Heart right ventricle (tissue), 16 donors: ENCODE measurements around the gene GIPC2. TPM values are rescaled to one million over a fixed set of nuclear protein-coding genes. Genes with fewer than 3 reads are reported as not detected.

Source experiments
- ATAC-seq, 8 donors: fragments of 200-7000 bp; cut with Tn5 transposase; one replicate each; pipeline ENCODE4 v1.9.1; 2020; ENCODE audit warnings: mild to moderate bottlenecking in 8 of 8, moderate library complexity in 8 of 8, moderate number of reproducible peaks in 1 of 8
- DNase-seq, 2 donors: peaks; one replicate each; pipeline ENCODE4 v3.0.0-alpha.2; 2020
- H3K27ac ChIP-seq, 10 donors: fragments of 200-600 bp; sonication (generic) in 2 of 10; one replicate each; pipeline versions ENCODE4 v1.5.0 to v1.8.0; 2020 to 2022; ENCODE audit warnings: mild to moderate bottlenecking in 3 of 10
- H3K27me3 ChIP-seq, 7 donors: fragments of 200-600 bp; one replicate each; pipeline ENCODE4 v1.8.0; 2021 to 2022; ENCODE audit warnings: mild to moderate bottlenecking in 2 of 7
- H3K36me3 ChIP-seq, 9 donors: fragments of 200-600 bp; sonication (generic) in 1 of 9; one replicate each; pipeline versions ENCODE4 v1.5.0 to v1.8.0; 2020 to 2022; ENCODE audit warnings: mild to moderate bottlenecking in 2 of 9
- H3K4me1 ChIP-seq, 9 donors: fragments of 200-600 bp; sonication (generic) in 1 of 9; one replicate each; pipeline versions ENCODE4 v1.5.0 to v1.8.0; 2020 to 2022; ENCODE audit warnings: mild to moderate bottlenecking in 4 of 9
- H3K4me3 ChIP-seq, 10 donors: fragments of 200-600 bp; sonication (generic) in 2 of 10; one replicate each; pipeline versions ENCODE4 v1.5.0 to v1.8.0; 2020 to 2022; ENCODE audit warnings: mild to moderate bottlenecking in 7 of 10, moderate library complexity in 2 of 10
- H3K9me3 ChIP-seq, 11 donors: fragments of 200-600 bp in 10 of 11; sonication (generic) in 2 of 11; one replicate each; pipeline versions ENCODE4 v1.5.0 to v1.8.0; 2013 to 2022; ENCODE audit warnings: mild to moderate bottlenecking in 2 of 11, control low read depth in 1 of 11, moderate library complexity in 1 of 11
- CTCF ChIP-seq, 9 donors: fragments of 200-600 bp; sonication (generic) in 2 of 9; IDR thresholded peaks; one replicate each; pipeline versions ENCODE4 v1.5.0 to v1.8.0; 2021 to 2022; ENCODE audit warnings: antibody characterized with exemption in 9 of 9, mild to moderate bottlenecking in 5 of 9, moderate library complexity in 1 of 9
- WGBS, 2 donors: extraction: QIAGEN DNeasy Blood & Tissue Kit; methylation state at CpG; one replicate each; pipeline ENCODE4 v1.1.7; 2013; ENCODE audit warnings: inconsistent platforms in 1 of 2; 5-methylcytosine and 5-hydroxymethylcytosine counted together
- intact Hi-C, 10 donors: fragments of 100-400 bp; cut with DNase I; formaldehyde crosslinking; loops; one replicate each; pipeline versions ENCODE4 v1.11.1 to v1.14.2; 2022
- polyA plus RNA-seq, 2 donors: library from polyadenylated mRNA; stranded (reverse); fragments of 200-250 nt; gene quantifications; one replicate each; pipeline ENCODE4 v1.2.3, GENCODE V29; 2013
- total RNA-seq, 10 donors: library from RNA; stranded (reverse); fragmentation: NEBNext Ultra II Directional in 3 of 10; extraction: Animal tissue kit (Norgen Biotek cat#: 25700) in 3 of 10; gene quantifications; one replicate each; pipeline versions ENCODE4 v1.2.1 to v1.2.4, GENCODE V29; 2021 to 2023
- donor health status: Arrhythmogenic right ventricular cardiomyopathy.
- donor health status: ischemic (EF 13 %, LVEDD 7.1; RV severe dilation, severe dysfunction).
- donor health status: healthy with polysubstance abuse.
- donor health status: DM: no; HTN: yes; CAD: no.
- donor health status: DM: no; HTN: no; CAD: no.
- donor health status: ischemic (EF 25% LVEDD 6.9; RV normal size, moderate dysfunction).
- donor health status: ischemic (EF 25% LVEDD 5.7; RV mildly dilated, moderate dysfunction).
- donor health status: healthy.
- donor health status: DM: yes; HTN: yes; CAD: no.
- donor health status: Ischemic cardiomyopathy.
- donor health status: ischemic (EF 35%, LVEDD 5.7; RV mildly dilated, moderate dysfunction).
- donor health status: nonischemic (EF 11% LVEDD 7.7; RV severe dilation, severe dysfunction).
- donor health status: DM: yes; HTN: yes; CAD: no.
- donor health status: PGD.
- donor health status: ischemic (EF 29% LVEDD 5.4; RV normal size, mild dysfunction).
- donor health status: nonischemic (EF 23%, LVEDD 6.1; RV moderate dilation, normal function).

Gene GIPC2
- total and polyA plus RNA-seq, 12 donors = 1.3 to 7.4 (median 3.2) TPM

DNA sequence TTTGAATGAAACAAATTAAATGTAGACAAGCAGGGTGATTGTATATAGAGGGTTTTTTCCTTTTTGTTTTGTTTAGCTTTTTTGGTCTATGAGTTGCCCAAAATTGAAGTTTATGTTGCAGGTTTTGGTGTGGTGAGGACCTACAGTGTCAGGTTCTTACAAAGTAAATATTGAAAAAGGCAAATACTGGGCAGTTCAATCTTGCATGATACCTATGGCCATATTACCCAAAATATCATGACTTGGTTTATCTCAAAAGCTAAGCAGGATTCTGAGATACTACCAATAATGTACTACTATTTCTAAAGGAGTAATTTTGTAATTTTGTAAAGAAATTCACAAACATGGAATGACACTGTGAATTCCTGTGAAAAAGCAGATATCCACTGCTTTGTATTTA is 39.2 kb upstream of the GIPC2 start:
- H3K9me3 ChIP-seq = no peaks in the 10 kb centered on the region
- TF ChIP-seq CTCF (IDR thresholded peaks at IDR 0.05) = no peak
- peaks cover 0 to 70% (median 43%) of the 10 kb centered on the region in 9 donors for H3K4me1 ChIP-seq
- intact Hi-C loops = loop anchor here in 4 of 10 donors (5.0 to 10.0 kb wide), 4 partner anchors 41 to 108 kb away; partner anchors contain the start of gene GIPC2 (in 1 of the 4)
- peak overlapping the region; percentile 33 to 74 (median 61) for H3K4me3 ChIP-seq
- peak overlapping the region in 9 of 10 donors; percentile 81 to 95 (median 91) for H3K27ac ChIP-seq
- DNase-seq (no peak), ATAC-seq (no peak)
- no peaks in the 10 kb centered on the region for H3K27me3 ChIP-seq
- H3K36me3 ChIP-seq = no peaks in the 10 kb centered on the region

GRCh38 chr1:78007677-78008341 is 38.0 kb upstream of the GIPC2 start:
- Histone ChIP-seq H3K27ac (peak overlapping the region in 5 of 10 donors; percentile 90 to 95 (median 93)), H3K36me3 (peaks cover 0 to 2% (median under 1%) of the 10 kb centered on the region in 9 donors), H3K9me3 (no peaks in the 10 kb centered on the region), H3K4me1 (peaks cover 0 to 66% (median 43%) of the 10 kb centered on the region in 9 donors), H3K27me3 (no peaks in the 10 kb centered on the region), H3K4me3 (peak overlapping the region in 9 of 10 donors; percentile 52 to 74 (median 62))
- intact Hi-C loops = loop anchor here in 4 of 10 donors (5.0 to 10.0 kb wide), 4 partner anchors 39 to 107 kb away; partner anchors contain the start of gene GIPC2 (in 1 of the 4)
- WGBS, 2 donors = 64 to 72% methylated on average over 4 of the region's 4 CpGs
- no peak for ATAC-seq
- no peak for DNase-seq
- TF ChIP-seq CTCF (IDR thresholded peaks at IDR 0.05) = no peak

- DNase-seq (no peak), ATAC-seq (no peak)
- Histone ChIP-seq H3K27ac (peak overlapping the region in 4 of 10 donors; percentile 6 to 54 (median 22)), H3K9me3 (no peaks in the 10 kb centered on the region), H3K4me1 (peaks cover 0 to 54% (median 39%) of the 10 kb centered on the region in 9 donors), H3K27me3 (no peaks in the 10 kb centered on the region), H3K4me3 (peak overlapping the region in 7 of 10 donors; percentile 5 to 74 (median 62)), H3K36me3 (peaks cover 0 to 16% (median 10%) of the 10 kb centered on the region in 9 donors)
- intact Hi-C loops = loop anchor here in 4 of 10 donors (5.0 to 10.0 kb wide), 4 partner anchors 38 to 106 kb away; partner anchors contain the start of gene GIPC2 (in 1 of the 4)
- 68 to 75% methylated on average over 3 of the region's 3 CpGs for WGBS, 2 donors
- no peak for TF ChIP-seq CTCF (IDR thresholded peaks at IDR 0.05)
These were observed 36.5 kb upstream of the GIPC2 start for GRCh38 chr1:78009276-78009675.

- no peak for ATAC-seq
- H3K27ac ChIP-seq = peak overlapping the region in 6 of 10 donors; percentile 8 to 54 (median 22)
- H3K9me3 ChIP-seq = no peaks in the 10 kb centered on the region
- H3K4me3 ChIP-seq = peak overlapping the region in 6 of 10 donors; percentile 4 to 74 (median 61)
- H3K4me1 ChIP-seq = peaks cover 0 to 60% (median 44%) of the 10 kb centered on the region in 9 donors
- intact Hi-C loops = loop anchor here in 4 of 10 donors (5.0 to 10.0 kb wide), 5 partner anchors 37 to 105 kb away; partner anchors contain the start of gene GIPC2 (in 1 of the 4)
- 52 to 61% methylated on average over 3 of the region's 3 CpGs for WGBS, 2 donors
- H3K27me3 ChIP-seq = no peaks in the 10 kb centered on the region
- peaks cover 0 to 22% (median 14%) of the 10 kb centered on the region in 9 donors for H3K36me3 ChIP-seq
- TF ChIP-seq CTCF (IDR thresholded peaks at IDR 0.05) = no peak
- DNase-seq = no peak
These were observed 35.9 kb upstream of the GIPC2 start for GRCh38 chr1:78009836-78010235.
